ENCODE data around the gene SYVN1. TPM values are rescaled to one million over a fixed set of nuclear protein-coding genes. Genes with fewer than 3 reads are reported as not detected.

The SYVN1 gene
- total RNA-seq, 2 donors from 2014 or later: 29.1 to 52.0 TPM

GRCh38 chr11:65166893-65167292, 32.6 kb upstream of the SYVN1 start:
- Histone ChIP-seq H3K27me3 (no peaks in the 10 kb centered on the region), H3K9me3 (no peaks in the 10 kb centered on the region), H3K27ac (no peak overlapping the region), H3K36me3 (no peaks in the 10 kb centered on the region), H3K4me1 (no peaks in the 10 kb centered on the region), H3K4me3 (no peak overlapping the region)
- no peak for DNase-seq (ENCODE audit: low spot score)
- no peak for TF ChIP-seq CTCF (IDR thresholded peaks at IDR 0.05)

GRCh38 chr11:65165410-65166317, 31.3 kb upstream of the SYVN1 start:
- TF ChIP-seq CTCF (IDR thresholded peaks at IDR 0.05): no peak
- Histone ChIP-seq H3K4me3 (peak overlapping the region in 1 of 2 donors; percentile 25), H3K27ac (no peak overlapping the region), H3K9me3 (no peaks in the 10 kb centered on the region), H3K27me3 (no peaks in the 10 kb centered on the region), H3K4me1 (no peaks in the 10 kb centered on the region), H3K36me3 (no peaks in the 10 kb centered on the region)
- no peak for DNase-seq (ENCODE audit: low spot score)

GRCh38 chr11:65163684-65164083, 29.4 kb upstream of the SYVN1 start:
- Histone ChIP-seq H3K4me3 (no peak overlapping the region), H3K27me3 (no peaks in the 10 kb centered on the region), H3K27ac (no peak overlapping the region), H3K36me3 (no peaks in the 10 kb centered on the region), H3K9me3 (no peaks in the 10 kb centered on the region), H3K4me1 (no peaks in the 10 kb centered on the region)
- TF ChIP-seq CTCF (IDR thresholded peaks at IDR 0.05): no peak
- DNase-seq (ENCODE audit: low spot score): no peak

GRCh38 chr11:65160643-65161042, 26.3 kb upstream of the SYVN1 start:
- Histone ChIP-seq H3K9me3 (no peaks in the 10 kb centered on the region), H3K36me3 (no peaks in the 10 kb centered on the region), H3K27me3 (no peaks in the 10 kb centered on the region), H3K4me1 (no peaks in the 10 kb centered on the region), H3K4me3 (no peak overlapping the region), H3K27ac (no peak overlapping the region)
- no peak for TF ChIP-seq CTCF (IDR thresholded peaks at IDR 0.05)
- no peak for DNase-seq (ENCODE audit: low spot score)

GRCh38 chr11:65159012-65159411, 24.7 kb upstream of the SYVN1 start:
- no peak for DNase-seq (ENCODE audit: low spot score)
- H3K4me3 ChIP-seq: no peak overlapping the region
- no peak for TF ChIP-seq CTCF (IDR thresholded peaks at IDR 0.05)
- H3K27ac ChIP-seq: no peak overlapping the region
- no peaks in the 10 kb centered on the region for H3K27me3 ChIP-seq
- H3K4me1 ChIP-seq: no peaks in the 10 kb centered on the region
- no peaks in the 10 kb centered on the region for H3K9me3 ChIP-seq
- no peaks in the 10 kb centered on the region for H3K36me3 ChIP-seq
